HCT116 (cell line): ENCODE results near the gene DCTN3. TPM values are rescaled to one million over a fixed set of nuclear protein-coding genes. Genes with fewer than 3 reads are reported as not detected.

Experiments
- ATAC-seq: fragments of 200-7000 bp; cut with Tn5 transposase; 2 replicates; pipeline ENCODE4 v1.9.1; 2020; ENCODE audit warnings: mild to moderate bottlenecking, moderate library complexity
- BruUV-seq: library from RNA; stranded (reverse); fragments of 400-500 nt; replicated peaks from 2 replicates; lab custom pipeline; 2021; lab: Mats Ljungman, UMichigan
- CTCF ChIA-PET: fragments of 300-600 bp; sonication (Branson Sonifier 250); formaldehyde crosslinking; loops from one replicate; lab custom pipeline; 2021; ENCODE audit warnings: antibody characterized with exemption; lab: Charles Lee
- POLR2A ChIA-PET: fragments of 300-600, 350-600 bp; sonication (Branson Sonifier 250); formaldehyde crosslinking; loops from one replicate; lab custom pipeline; 2021; ENCODE audit warnings: antibody characterized with exemption; lab: Charles Lee
- RAD21 ChIA-PET, 2 experiments: fragments of 300-600 bp; sonication (Branson Sonifier 250); formaldehyde crosslinking; loops; one replicate each; lab custom pipeline; 2023; ENCODE audit warnings: low total read pairs in 2 of 2; ENCODE audit not compliant: uncharacterized antibody in 2 of 2, unreplicated experiment in 2 of 2, low non-redundant PET in 1 of 2; lab: Charles Lee
- DNase-seq: peaks from one replicate; pipeline ENCODE4 v3.0.0-alpha.2; 2010; ENCODE audit warnings: low read depth, low spot score
- H2AFZ ChIP-seq: fragments of 200-600 bp; shearing (Covaris generic), sonication (generic); 2 replicates; pipeline ENCODE4 v1.6.1; 2017; ENCODE audit warnings: low read depth, mixed run types, mixed read lengths, antibody characterized with exemption, low read length; ENCODE audit not compliant: poor library complexity, severe bottlenecking
- H3K27ac ChIP-seq: 2 replicates; pipeline ENCODE4 v1.5.1; 2012; ENCODE audit warnings: low read depth, low read length
- H3K27me3 ChIP-seq: fragments of 200-600 bp; sonication (generic); 2 replicates; pipeline ENCODE4 v1.6.1; 2016; ENCODE audit warnings: mixed run types, low read length, mixed read lengths; ENCODE audit not compliant: insufficient read depth
- H3K36me3 ChIP-seq, 2 experiments: fragments of 200-500 bp in 1 of 2; fragments of 200-600 bp in 1 of 2; sonication (Bioruptor generic) in 1 of 2; sonication (generic) in 1 of 2; 2 replicates each; pipeline versions ENCODE4 v1.5.1 to v1.6.1; 2014 to 2016; ENCODE audit warnings: low read length in 2 of 2, inconsistent platforms in 1 of 2, mixed read lengths in 1 of 2, mixed run types in 1 of 2; ENCODE audit not compliant: insufficient read depth in 2 of 2, control insufficient read depth in 1 of 2
- H3K4me1 ChIP-seq, 2 experiments: fragments of 200-600 bp in 1 of 2; sonication (generic) in 1 of 2; 2 replicates each; pipeline versions ENCODE4 v1.5.1 to v1.6.1; 2012 to 2017; ENCODE audit warnings: low read length in 2 of 2, inconsistent platforms in 1 of 2, mild to moderate bottlenecking in 1 of 2, mixed read lengths in 1 of 2, mixed run types in 1 of 2, moderate library complexity in 1 of 2; ENCODE audit not compliant: insufficient read depth in 2 of 2, control insufficient read depth in 1 of 2
- H3K4me2 ChIP-seq: fragments of 200-600 bp; sonication (generic); 2 replicates; pipeline ENCODE4 v1.6.1; 2017; ENCODE audit warnings: mixed run types, low read length, mixed read lengths
- H3K4me3 ChIP-seq, 2 experiments: fragments of 200-600 bp in 1 of 2; sonication (generic) in 1 of 2; replicated peaks in 1 of 2; 2 replicates each; pipeline ENCODE4 v1.5.1; 2011 to 2016; ENCODE audit warnings: low read length in 2 of 2, control low read depth in 1 of 2, low read depth in 1 of 2, mild to moderate bottlenecking in 1 of 2, mixed read lengths in 1 of 2, mixed run types in 1 of 2
- H3K79me2 ChIP-seq: fragments of 200-600 bp; sonication (generic); 2 replicates; pipeline ENCODE4 v1.6.1; 2017; ENCODE audit warnings: mild to moderate bottlenecking, mixed run types, low read length, moderate library complexity, mixed read lengths; ENCODE audit not compliant: insufficient read depth
- H3K9ac ChIP-seq: fragments of 200-600 bp; sonication (generic); 2 replicates; pipeline ENCODE4 v1.6.1; 2016; ENCODE audit warnings: low read length, mixed read lengths
- H3K9me2 ChIP-seq: fragments of 200-600 bp; sonication (generic), shearing (Covaris generic); 2 replicates; pipeline ENCODE4 v1.6.1; 2017; ENCODE audit warnings: mixed run types, mild to moderate bottlenecking, moderate library complexity; ENCODE audit not compliant: insufficient read depth
- H3K9me3 ChIP-seq, 2 experiments: fragments of 200-500 bp in 1 of 2; fragments of 200-600 bp in 1 of 2; sonication (Bioruptor generic) in 1 of 2; sonication (generic) in 1 of 2; 2 replicates each; pipeline ENCODE4 v1.6.1; 2014 to 2017; ENCODE audit warnings: low read length in 2 of 2, mixed read lengths in 2 of 2, inconsistent platforms in 1 of 2, low read depth in 1 of 2, mild to moderate bottlenecking in 1 of 2, mixed run types in 1 of 2, moderate library complexity in 1 of 2; ENCODE audit not compliant: control insufficient read depth in 1 of 2, insufficient read depth in 1 of 2
- H4K20me1 ChIP-seq: fragments of 200-600 bp; sonication (generic), shearing (Covaris generic); 2 replicates; pipeline ENCODE4 v1.6.1; 2017; ENCODE audit warnings: mixed run types, mild to moderate bottlenecking, moderate library complexity; ENCODE audit not compliant: insufficient read depth
- CEBPB ChIP-seq: IDR thresholded peaks from 2 replicates; pipeline ENCODE4 v1.6.1; 2012; ENCODE audit warnings: low read depth
- EZH2phosphoT487 ChIP-seq: fragments of 200-600 bp; IDR thresholded peaks from 2 replicates; pipeline ENCODE4 v1.6.1; 2018; ENCODE audit warnings: antibody characterized with exemption, borderline replicate concordance
- FOSL1 ChIP-seq: IDR thresholded peaks from 2 replicates; pipeline ENCODE4 v1.6.1; 2012; ENCODE audit warnings: low read depth
- JUND ChIP-seq: IDR thresholded peaks from 2 replicates; pipeline ENCODE4 v1.6.1; 2012
- MAX ChIP-seq: IDR thresholded peaks from 2 replicates; pipeline ENCODE4 v1.6.1; 2012
- POLR2A ChIP-seq: IDR thresholded peaks from 2 replicates; pipeline ENCODE4 v1.7.0; 2011; ENCODE audit warnings: borderline replicate concordance; ENCODE audit not compliant: insufficient read depth, insufficient read length; ENCODE audit errors: extremely low read depth
- POLR2AphosphoS5 ChIP-seq: IDR thresholded peaks from 2 replicates; pipeline ENCODE4 v1.6.1; 2011; ENCODE audit warnings: mild to moderate bottlenecking, low read depth, low read length, moderate library complexity
- RAD21 ChIP-seq: IDR thresholded peaks from 2 replicates; pipeline ENCODE4 v1.6.1; 2012; ENCODE audit warnings: low read depth, mild to moderate bottlenecking
- REST ChIP-seq: IDR thresholded peaks from 2 replicates; pipeline ENCODE4 v1.6.1; 2012; ENCODE audit warnings: low read depth
- SIN3A ChIP-seq: IDR thresholded peaks from 2 replicates; pipeline ENCODE4 v1.6.1; 2012; ENCODE audit warnings: low read depth
- SRF ChIP-seq: IDR thresholded peaks from 2 replicates; pipeline ENCODE4 v1.6.1; 2012; ENCODE audit warnings: low read depth
- TCF7L2 ChIP-seq: IDR thresholded peaks from 2 replicates; pipeline ENCODE4 v1.7.0; 2011; ENCODE audit warnings: borderline replicate concordance, inconsistent platforms; ENCODE audit not compliant: insufficient read depth, insufficient read length; ENCODE audit errors: extremely low read depth
- ZFX ChIP-seq: fragments of 450-650 bp; IDR thresholded peaks from 2 replicates; pipeline ENCODE4 v1.6.1; 2017
- intact Hi-C: fragments of 100-400 bp; cut with micrococcal nuclease; formaldehyde crosslinking; loops from 2 replicates; pipeline ENCODE4 v1.10.0; 2022
- total RNA-seq: library from RNA; stranded (reverse); gene quantifications from one replicate; pipeline ENCODE4 v1.2.1, GENCODE V29; 2021; ENCODE audit not compliant: unreplicated experiment

Gene DCTN3
- total RNA-seq, 1 experiment from 2014 or later = 64.0 TPM

GRCh38 chr9:34615132-34615531, 5.2 kb downstream of the DCTN3 start:
- BruUV-seq = no TSS peak
- no peak for DNase-seq
- H3K79me2 ChIP-seq = peaks cover 20% of the 10 kb centered on the region
- ChIA-PET CTCF (no interaction called here), RAD21 (no interaction called here)
- no peak overlapping the region for H3K9ac ChIP-seq
- intact Hi-C loops = no loop called here
- H3K4me1 ChIP-seq = peaks cover 10 to 34% of the 10 kb centered on the region in 2 experiments
- no peak overlapping the region for H3K4me2 ChIP-seq
- H2AFZ ChIP-seq = no peak overlapping the region
- H3K27ac ChIP-seq = no peak overlapping the region
- H3K9me3 ChIP-seq = no peaks in the 10 kb centered on the region
- H3K27me3 ChIP-seq = no peaks in the 10 kb centered on the region
- TF ChIP-seq FOSL1 (no peak), SIN3A (no peak), REST (no peak), POLR2A (no peak), POLR2AphosphoS5 (no peak), ZFX (no peak), EZH2phosphoT487 (no peak), JUND (no peak), CEBPB (no peak), TCF7L2 (no peak), MAX (no peak), SRF (no peak), RAD21 (no peak)
- TF ChIP-seq, all 23 proteins: peak for 0
- POLR2A ChIA-PET = no interaction called here
- peaks cover 0 to 9% of the 10 kb centered on the region in 2 experiments; a peak in 2 of 4 replicates for H3K36me3 ChIP-seq
- no peaks in the 10 kb centered on the region for H4K20me1 ChIP-seq
- ATAC-seq = no peak
- H3K4me3 ChIP-seq = no peak overlapping the region
- H3K9me2 ChIP-seq = no peaks in the 10 kb centered on the region
